HCT116 (cell line): ENCODE data around the gene PPP2R5D. TPM values are rescaled to one million over a fixed set of nuclear protein-coding genes. Genes with fewer than 3 reads are reported as not detected.

Experiments
- ATAC-seq: fragments of 200-7000 bp; cut with Tn5 transposase; 2 replicates; pipeline ENCODE4 v1.9.1; 2020; ENCODE audit warnings: mild to moderate bottlenecking, moderate library complexity
- BruUV-seq: library from RNA; stranded (reverse); fragments of 400-500 nt; replicated peaks from 2 replicates; lab custom pipeline; 2021; lab: Mats Ljungman, UMichigan
- CTCF ChIA-PET: fragments of 300-600 bp; sonication (Branson Sonifier 250); formaldehyde crosslinking; loops from one replicate; lab custom pipeline; 2021; ENCODE audit warnings: antibody characterized with exemption; lab: Charles Lee
- POLR2A ChIA-PET: fragments of 300-600, 350-600 bp; sonication (Branson Sonifier 250); formaldehyde crosslinking; loops from one replicate; lab custom pipeline; 2021; ENCODE audit warnings: antibody characterized with exemption; lab: Charles Lee
- RAD21 ChIA-PET, 2 experiments: fragments of 300-600 bp; sonication (Branson Sonifier 250); formaldehyde crosslinking; loops; one replicate each; lab custom pipeline; 2023; ENCODE audit warnings: low total read pairs in 2 of 2; ENCODE audit not compliant: uncharacterized antibody in 2 of 2, unreplicated experiment in 2 of 2, low non-redundant PET in 1 of 2; lab: Charles Lee
- DNase-seq: peaks from one replicate; pipeline ENCODE4 v3.0.0-alpha.2; 2010; ENCODE audit warnings: low read depth, low spot score
- H2AFZ ChIP-seq: fragments of 200-600 bp; shearing (Covaris generic), sonication (generic); 2 replicates; pipeline ENCODE4 v1.6.1; 2017; ENCODE audit warnings: low read depth, mixed run types, mixed read lengths, antibody characterized with exemption, low read length; ENCODE audit not compliant: poor library complexity, severe bottlenecking
- H3K27ac ChIP-seq: 2 replicates; pipeline ENCODE4 v1.5.1; 2012; ENCODE audit warnings: low read depth, low read length
- H3K27me3 ChIP-seq: fragments of 200-600 bp; sonication (generic); 2 replicates; pipeline ENCODE4 v1.6.1; 2016; ENCODE audit warnings: mixed run types, low read length, mixed read lengths; ENCODE audit not compliant: insufficient read depth
- H3K36me3 ChIP-seq, 2 experiments: fragments of 200-500 bp in 1 of 2; fragments of 200-600 bp in 1 of 2; sonication (Bioruptor generic) in 1 of 2; sonication (generic) in 1 of 2; 2 replicates each; pipeline versions ENCODE4 v1.5.1 to v1.6.1; 2014 to 2016; ENCODE audit warnings: low read length in 2 of 2, inconsistent platforms in 1 of 2, mixed read lengths in 1 of 2, mixed run types in 1 of 2; ENCODE audit not compliant: insufficient read depth in 2 of 2, control insufficient read depth in 1 of 2
- H3K4me1 ChIP-seq, 2 experiments: fragments of 200-600 bp in 1 of 2; sonication (generic) in 1 of 2; 2 replicates each; pipeline versions ENCODE4 v1.5.1 to v1.6.1; 2012 to 2017; ENCODE audit warnings: low read length in 2 of 2, inconsistent platforms in 1 of 2, mild to moderate bottlenecking in 1 of 2, mixed read lengths in 1 of 2, mixed run types in 1 of 2, moderate library complexity in 1 of 2; ENCODE audit not compliant: insufficient read depth in 2 of 2, control insufficient read depth in 1 of 2
- H3K4me2 ChIP-seq: fragments of 200-600 bp; sonication (generic); 2 replicates; pipeline ENCODE4 v1.6.1; 2017; ENCODE audit warnings: mixed run types, low read length, mixed read lengths
- H3K4me3 ChIP-seq, 2 experiments: fragments of 200-600 bp in 1 of 2; sonication (generic) in 1 of 2; replicated peaks in 1 of 2; 2 replicates each; pipeline ENCODE4 v1.5.1; 2011 to 2016; ENCODE audit warnings: low read length in 2 of 2, control low read depth in 1 of 2, low read depth in 1 of 2, mild to moderate bottlenecking in 1 of 2, mixed read lengths in 1 of 2, mixed run types in 1 of 2
- H3K79me2 ChIP-seq: fragments of 200-600 bp; sonication (generic); 2 replicates; pipeline ENCODE4 v1.6.1; 2017; ENCODE audit warnings: mild to moderate bottlenecking, mixed run types, low read length, moderate library complexity, mixed read lengths; ENCODE audit not compliant: insufficient read depth
- H3K9ac ChIP-seq: fragments of 200-600 bp; sonication (generic); 2 replicates; pipeline ENCODE4 v1.6.1; 2016; ENCODE audit warnings: low read length, mixed read lengths
- H3K9me2 ChIP-seq: fragments of 200-600 bp; sonication (generic), shearing (Covaris generic); 2 replicates; pipeline ENCODE4 v1.6.1; 2017; ENCODE audit warnings: mixed run types, mild to moderate bottlenecking, moderate library complexity; ENCODE audit not compliant: insufficient read depth
- H3K9me3 ChIP-seq, 2 experiments: fragments of 200-500 bp in 1 of 2; fragments of 200-600 bp in 1 of 2; sonication (Bioruptor generic) in 1 of 2; sonication (generic) in 1 of 2; 2 replicates each; pipeline ENCODE4 v1.6.1; 2014 to 2017; ENCODE audit warnings: low read length in 2 of 2, mixed read lengths in 2 of 2, inconsistent platforms in 1 of 2, low read depth in 1 of 2, mild to moderate bottlenecking in 1 of 2, mixed run types in 1 of 2, moderate library complexity in 1 of 2; ENCODE audit not compliant: control insufficient read depth in 1 of 2, insufficient read depth in 1 of 2
- H4K20me1 ChIP-seq: fragments of 200-600 bp; sonication (generic), shearing (Covaris generic); 2 replicates; pipeline ENCODE4 v1.6.1; 2017; ENCODE audit warnings: mixed run types, mild to moderate bottlenecking, moderate library complexity; ENCODE audit not compliant: insufficient read depth
- CBX3 ChIP-seq: IDR thresholded peaks from 2 replicates; pipeline ENCODE4 v1.6.1; 2012; ENCODE audit warnings: low read depth
- EGR1 ChIP-seq: IDR thresholded peaks from 2 replicates; pipeline ENCODE4 v1.6.1; 2012; ENCODE audit warnings: low read depth
- ELF1 ChIP-seq: IDR thresholded peaks from 2 replicates; pipeline ENCODE4 v1.6.1; 2012; ENCODE audit warnings: low read depth, borderline replicate concordance
- EZH2 ChIP-seq: fragments of 200-600 bp; sonication (generic); IDR thresholded peaks from 2 replicates; pipeline ENCODE4 v1.6.1; 2017; ENCODE audit warnings: antibody characterized with exemption, mixed run types
- FOSL1 ChIP-seq: IDR thresholded peaks from 2 replicates; pipeline ENCODE4 v1.6.1; 2012; ENCODE audit warnings: low read depth
- JUND ChIP-seq: IDR thresholded peaks from 2 replicates; pipeline ENCODE4 v1.6.1; 2012
- MAX ChIP-seq: IDR thresholded peaks from 2 replicates; pipeline ENCODE4 v1.6.1; 2012
- POLR2A ChIP-seq: IDR thresholded peaks from 2 replicates; pipeline ENCODE4 v1.7.0; 2011; ENCODE audit warnings: borderline replicate concordance; ENCODE audit not compliant: insufficient read depth, insufficient read length; ENCODE audit errors: extremely low read depth
- POLR2AphosphoS5 ChIP-seq: IDR thresholded peaks from 2 replicates; pipeline ENCODE4 v1.6.1; 2011; ENCODE audit warnings: mild to moderate bottlenecking, low read depth, low read length, moderate library complexity
- RAD21 ChIP-seq: IDR thresholded peaks from 2 replicates; pipeline ENCODE4 v1.6.1; 2012; ENCODE audit warnings: low read depth, mild to moderate bottlenecking
- SIN3A ChIP-seq: IDR thresholded peaks from 2 replicates; pipeline ENCODE4 v1.6.1; 2012; ENCODE audit warnings: low read depth
- SP1 ChIP-seq: IDR thresholded peaks from 2 replicates; pipeline ENCODE4 v1.6.1; 2012; ENCODE audit warnings: low read depth
- SRF ChIP-seq: IDR thresholded peaks from 2 replicates; pipeline ENCODE4 v1.6.1; 2012; ENCODE audit warnings: low read depth
- YY1 ChIP-seq: IDR thresholded peaks from 2 replicates; pipeline ENCODE4 v1.6.1; 2011; ENCODE audit warnings: low read length, low read depth, moderate library complexity, mild to moderate bottlenecking; ENCODE audit not compliant: insufficient replicate concordance; ENCODE audit errors: extremely low read depth
- ZBTB33 ChIP-seq: IDR thresholded peaks from 2 replicates; pipeline ENCODE4 v1.6.1; 2011; ENCODE audit warnings: mild to moderate bottlenecking, low read length, moderate library complexity; ENCODE audit not compliant: insufficient replicate concordance; ENCODE audit errors: extremely low read depth
- ZFX ChIP-seq: fragments of 450-650 bp; IDR thresholded peaks from 2 replicates; pipeline ENCODE4 v1.6.1; 2017
- ZNF274 ChIP-seq: fragments of 200-500 bp; sonication (Bioruptor generic); IDR thresholded peaks from 2 replicates; pipeline ENCODE4 v1.6.1; 2014; ENCODE audit warnings: mild to moderate bottlenecking, low read depth, low read length, inconsistent platforms
- intact Hi-C: fragments of 100-400 bp; cut with micrococcal nuclease; formaldehyde crosslinking; loops from 2 replicates; pipeline ENCODE4 v1.10.0; 2022
- total RNA-seq: library from RNA; stranded (reverse); gene quantifications from one replicate; pipeline ENCODE4 v1.2.1, GENCODE V29; 2021; ENCODE audit not compliant: unreplicated experiment
- TF ChIP-seq, protein P1 (sequence below), 3 experiments: fragments of 200-600 bp in 1 of 3; sonication (generic) in 1 of 3; IDR thresholded peaks in 2 of 3; conservative IDR thresholded peaks in 1 of 3; 2 replicates each; pipeline ENCODE4 v1.5.1; 2012 to 2017; ENCODE audit warnings: low read depth in 2 of 3, low read length in 2 of 3, antibody characterized with exemption in 1 of 3, borderline replicate concordance in 1 of 3, control low read depth in 1 of 3, mild to moderate bottlenecking in 1 of 3, mixed read lengths in 1 of 3, mixed run types in 1 of 3, moderate library complexity in 1 of 3; ENCODE audit not compliant: insufficient read depth in 1 of 3
- TF ChIP-seq, protein P2 (sequence below): IDR thresholded peaks from 2 replicates; pipeline ENCODE4 v1.6.1; 2012
- TF ChIP-seq, protein P3 (sequence below): IDR thresholded peaks from 2 replicates; pipeline ENCODE4 v1.6.1; 2012; ENCODE audit warnings: low read depth

The PPP2R5D gene
- total RNA-seq, 1 experiment from 2014 or later = 49.6 TPM

DNA sequence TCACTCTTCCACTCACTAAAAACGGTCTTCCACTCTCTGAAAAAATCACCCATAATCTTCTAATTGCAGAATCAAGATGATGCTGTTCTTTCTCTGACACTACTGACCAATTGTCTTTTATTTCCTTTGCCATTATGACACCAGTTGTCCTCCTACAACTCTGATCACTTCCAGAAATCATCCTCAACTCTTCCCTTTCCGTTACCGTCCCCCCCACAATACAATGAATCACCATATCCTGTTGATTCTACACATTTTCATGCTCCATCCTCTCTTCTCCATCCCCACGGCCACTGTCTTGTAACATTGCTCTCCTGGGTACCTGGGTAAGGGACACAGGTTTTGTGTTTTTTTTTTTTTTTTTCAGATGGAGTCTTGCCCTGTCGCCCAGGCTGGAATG lies 2.5 kb upstream of the PPP2R5D start:
- Histone ChIP-seq H3K79me2 (peaks cover 39% of the 10 kb centered on the region), H3K4me3 (no peak overlapping the region), H3K9me3 (no peaks in the 10 kb centered on the region), H3K36me3 (no peaks in the 10 kb centered on the region), H3K9ac (no peak overlapping the region), H3K4me2 (no peak overlapping the region), H2AFZ (no peak overlapping the region), H3K4me1 (peaks cover 10 to 40% of the 10 kb centered on the region in 2 experiments; a peak in 3 of 4 replicates), H3K27ac (no peak overlapping the region), H4K20me1 (no peaks in the 10 kb centered on the region), H3K27me3 (no peaks in the 10 kb centered on the region), H3K9me2 (no peaks in the 10 kb centered on the region)
- RAD21 ChIA-PET = no interaction called here
- CTCF ChIA-PET = no interaction called here
- DNase-seq = no peak
- intact Hi-C loops = no loop called here
- POLR2A ChIA-PET = interaction anchor here (0.6 kb wide), 1 partner anchor 32 kb away, joined by 4 read pairs; the partner anchor contains the start of genes KLHDC3 and MEA1
- ATAC-seq = no peak
- TF ChIP-seq MAX (no peak), ZBTB33 (no peak), CBX3 (no peak), ELF1 (no peak), SP1 (no peak), JUND (no peak), EZH2 (no peak), SIN3A (no peak), RAD21 (no peak), EGR1 (no peak), POLR2A (no peak), SRF (no peak), POLR2AphosphoS5 (no peak), ZFX (no peak), YY1 (no peak), ZNF274 (no peak), FOSL1 (no peak)
- TF ChIP-seq, protein P1, sequence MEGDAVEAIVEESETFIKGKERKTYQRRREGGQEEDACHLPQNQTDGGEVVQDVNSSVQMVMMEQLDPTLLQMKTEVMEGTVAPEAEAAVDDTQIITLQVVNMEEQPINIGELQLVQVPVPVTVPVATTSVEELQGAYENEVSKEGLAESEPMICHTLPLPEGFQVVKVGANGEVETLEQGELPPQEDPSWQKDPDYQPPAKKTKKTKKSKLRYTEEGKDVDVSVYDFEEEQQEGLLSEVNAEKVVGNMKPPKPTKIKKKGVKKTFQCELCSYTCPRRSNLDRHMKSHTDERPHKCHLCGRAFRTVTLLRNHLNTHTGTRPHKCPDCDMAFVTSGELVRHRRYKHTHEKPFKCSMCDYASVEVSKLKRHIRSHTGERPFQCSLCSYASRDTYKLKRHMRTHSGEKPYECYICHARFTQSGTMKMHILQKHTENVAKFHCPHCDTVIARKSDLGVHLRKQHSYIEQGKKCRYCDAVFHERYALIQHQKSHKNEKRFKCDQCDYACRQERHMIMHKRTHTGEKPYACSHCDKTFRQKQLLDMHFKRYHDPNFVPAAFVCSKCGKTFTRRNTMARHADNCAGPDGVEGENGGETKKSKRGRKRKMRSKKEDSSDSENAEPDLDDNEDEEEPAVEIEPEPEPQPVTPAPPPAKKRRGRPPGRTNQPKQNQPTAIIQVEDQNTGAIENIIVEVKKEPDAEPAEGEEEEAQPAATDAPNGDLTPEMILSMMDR (IDR thresholded peaks at IDR 0.05 in 2 of 3, conservative IDR thresholded peaks at IDR 0.05 in 1 of 3; ENCODE audit: borderline replicate concordance in 1 of 3, insufficient read depth in 1 of 3, low read depth in 2 of 3, low read length in 2 of 3) = no peak
- TF ChIP-seq, protein P2, sequence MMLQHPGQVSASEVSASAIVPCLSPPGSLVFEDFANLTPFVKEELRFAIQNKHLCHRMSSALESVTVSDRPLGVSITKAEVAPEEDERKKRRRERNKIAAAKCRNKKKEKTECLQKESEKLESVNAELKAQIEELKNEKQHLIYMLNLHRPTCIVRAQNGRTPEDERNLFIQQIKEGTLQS = no peak
- TF ChIP-seq, protein P3, sequence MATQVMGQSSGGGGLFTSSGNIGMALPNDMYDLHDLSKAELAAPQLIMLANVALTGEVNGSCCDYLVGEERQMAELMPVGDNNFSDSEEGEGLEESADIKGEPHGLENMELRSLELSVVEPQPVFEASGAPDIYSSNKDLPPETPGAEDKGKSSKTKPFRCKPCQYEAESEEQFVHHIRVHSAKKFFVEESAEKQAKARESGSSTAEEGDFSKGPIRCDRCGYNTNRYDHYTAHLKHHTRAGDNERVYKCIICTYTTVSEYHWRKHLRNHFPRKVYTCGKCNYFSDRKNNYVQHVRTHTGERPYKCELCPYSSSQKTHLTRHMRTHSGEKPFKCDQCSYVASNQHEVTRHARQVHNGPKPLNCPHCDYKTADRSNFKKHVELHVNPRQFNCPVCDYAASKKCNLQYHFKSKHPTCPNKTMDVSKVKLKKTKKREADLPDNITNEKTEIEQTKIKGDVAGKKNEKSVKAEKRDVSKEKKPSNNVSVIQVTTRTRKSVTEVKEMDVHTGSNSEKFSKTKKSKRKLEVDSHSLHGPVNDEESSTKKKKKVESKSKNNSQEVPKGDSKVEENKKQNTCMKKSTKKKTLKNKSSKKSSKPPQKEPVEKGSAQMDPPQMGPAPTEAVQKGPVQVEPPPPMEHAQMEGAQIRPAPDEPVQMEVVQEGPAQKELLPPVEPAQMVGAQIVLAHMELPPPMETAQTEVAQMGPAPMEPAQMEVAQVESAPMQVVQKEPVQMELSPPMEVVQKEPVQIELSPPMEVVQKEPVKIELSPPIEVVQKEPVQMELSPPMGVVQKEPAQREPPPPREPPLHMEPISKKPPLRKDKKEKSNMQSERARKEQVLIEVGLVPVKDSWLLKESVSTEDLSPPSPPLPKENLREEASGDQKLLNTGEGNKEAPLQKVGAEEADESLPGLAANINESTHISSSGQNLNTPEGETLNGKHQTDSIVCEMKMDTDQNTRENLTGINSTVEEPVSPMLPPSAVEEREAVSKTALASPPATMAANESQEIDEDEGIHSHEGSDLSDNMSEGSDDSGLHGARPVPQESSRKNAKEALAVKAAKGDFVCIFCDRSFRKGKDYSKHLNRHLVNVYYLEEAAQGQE = no peak
- BruUV-seq = no TSS peak
